Measurements from ENCODE around the gene SEMA3G.

Gene SEMA3G

DNA sequence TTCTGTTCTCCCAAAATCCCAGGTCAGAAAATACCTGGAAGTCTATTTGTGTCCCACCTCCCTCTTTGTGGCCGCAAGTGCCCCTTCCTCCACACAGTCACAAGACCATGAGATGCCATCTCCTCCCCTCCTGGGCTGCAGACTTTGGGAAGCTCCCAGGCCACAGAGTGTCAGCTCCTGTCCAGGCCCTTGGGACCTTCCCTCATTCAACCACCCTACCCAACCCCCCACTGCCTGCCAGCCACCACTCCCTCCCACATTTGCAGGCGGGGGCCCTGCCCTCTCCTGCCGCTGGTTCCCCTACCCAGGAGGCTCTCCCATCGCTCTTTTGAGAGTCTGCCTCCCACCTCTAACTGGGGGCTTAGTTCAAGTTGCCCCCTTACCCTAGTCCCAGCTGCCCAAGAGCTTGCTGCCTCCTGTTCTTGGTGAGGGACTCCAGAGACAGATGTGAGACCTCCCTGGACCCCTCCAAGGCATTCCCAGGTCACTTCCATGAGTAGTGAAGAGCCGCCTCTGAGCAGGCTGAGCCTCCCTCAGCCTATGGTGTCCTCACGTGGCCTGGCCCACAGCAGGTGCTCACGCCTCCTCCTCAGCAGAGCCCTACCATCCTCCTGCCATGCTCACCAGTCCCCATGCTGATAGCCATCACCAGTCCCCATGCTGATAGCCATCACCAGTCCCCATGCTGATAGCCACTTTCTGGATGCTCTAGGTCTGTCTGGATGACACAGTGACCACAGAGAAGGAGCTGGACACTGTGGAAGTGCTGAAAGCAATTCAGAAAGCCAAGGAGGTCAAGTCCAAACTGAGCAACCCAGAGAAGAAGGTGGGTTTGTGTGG, 34.4 kb upstream of the SEMA3G start:
- DNase-seq (ENCODE audit: low spot score) = no peak

DNA sequence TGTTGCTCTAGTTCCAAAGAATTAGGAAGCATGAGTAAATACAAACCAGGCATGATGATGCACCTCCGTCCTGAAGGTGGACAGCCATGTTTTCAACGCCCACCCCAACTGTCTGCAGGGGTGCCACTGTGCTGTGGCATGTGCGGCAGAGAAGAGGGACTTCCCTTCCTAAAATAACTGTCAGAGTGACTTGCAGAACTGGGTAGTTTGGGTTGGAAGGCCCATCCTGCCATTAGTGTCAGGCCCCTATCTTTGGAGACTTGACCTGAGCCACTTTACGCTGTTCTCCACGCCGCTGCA, 32.8 kb upstream of the SEMA3G start:
- DNase-seq (ENCODE audit: low spot score) = no peak

- DNase-seq (ENCODE audit: low spot score) = no peak
Observed at GRCh38 chr3:52477076-52477795, 32.3 kb upstream of the SEMA3G start.

DNA sequence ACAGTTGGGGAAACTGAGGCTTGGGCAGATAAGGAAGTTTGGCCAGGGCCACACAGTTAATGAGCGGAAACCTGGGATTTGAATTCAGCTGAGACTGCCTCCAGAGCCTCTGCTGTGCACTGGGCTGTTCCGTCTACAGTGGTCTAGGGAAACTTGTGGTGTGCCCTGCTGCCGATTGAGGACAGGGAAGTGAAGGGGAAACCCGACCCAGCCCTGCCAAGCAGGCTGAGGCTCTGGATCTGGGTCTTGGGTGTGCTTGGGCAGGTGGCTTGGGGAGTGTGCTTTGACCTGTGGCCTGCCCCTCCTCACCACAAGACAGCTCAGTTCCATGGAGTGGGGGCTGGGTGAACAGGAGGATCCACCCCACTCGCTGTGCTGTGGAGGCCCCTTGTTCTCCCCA, 28.1 kb upstream of the SEMA3G start:
- no peak for DNase-seq (ENCODE audit: low spot score)

DNA sequence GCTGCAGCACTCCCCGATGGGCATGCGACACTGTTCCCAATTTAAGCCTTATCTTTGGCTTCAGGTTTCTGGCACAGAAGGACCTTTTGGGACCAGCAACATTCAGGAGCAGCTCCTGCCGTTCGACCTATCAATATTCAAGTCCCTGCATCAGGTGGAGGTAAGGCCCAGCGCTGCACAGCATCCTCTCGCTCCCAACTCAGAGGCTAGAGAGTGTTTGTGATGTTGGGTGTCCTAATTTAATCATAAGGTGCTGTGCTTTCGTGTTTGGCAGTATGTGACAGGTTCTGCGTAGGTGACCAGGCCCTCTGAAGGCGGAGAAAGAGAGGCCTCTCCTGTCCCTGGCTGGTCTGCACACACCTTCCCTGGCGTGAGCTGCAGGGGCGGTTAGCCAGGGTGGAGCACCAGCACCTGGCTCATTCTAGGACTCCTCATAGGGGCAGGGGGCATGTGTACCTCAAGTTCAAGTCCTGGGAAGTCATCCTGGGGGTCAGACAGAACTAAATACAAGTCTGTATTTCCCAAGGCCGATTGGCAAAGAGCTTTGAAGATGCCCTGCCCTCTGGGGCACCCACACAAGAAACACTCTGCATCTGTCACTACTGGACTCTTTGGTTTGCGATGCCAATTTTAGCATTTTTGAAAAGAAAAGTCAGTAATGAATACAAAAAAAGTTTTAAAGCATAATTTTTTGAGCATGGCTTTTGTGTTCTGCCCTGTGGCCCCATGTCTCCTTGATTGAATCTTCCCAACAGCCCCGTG, 27.5 kb upstream of the SEMA3G start:
- no peak for DNase-seq (ENCODE audit: low spot score)

DNA sequence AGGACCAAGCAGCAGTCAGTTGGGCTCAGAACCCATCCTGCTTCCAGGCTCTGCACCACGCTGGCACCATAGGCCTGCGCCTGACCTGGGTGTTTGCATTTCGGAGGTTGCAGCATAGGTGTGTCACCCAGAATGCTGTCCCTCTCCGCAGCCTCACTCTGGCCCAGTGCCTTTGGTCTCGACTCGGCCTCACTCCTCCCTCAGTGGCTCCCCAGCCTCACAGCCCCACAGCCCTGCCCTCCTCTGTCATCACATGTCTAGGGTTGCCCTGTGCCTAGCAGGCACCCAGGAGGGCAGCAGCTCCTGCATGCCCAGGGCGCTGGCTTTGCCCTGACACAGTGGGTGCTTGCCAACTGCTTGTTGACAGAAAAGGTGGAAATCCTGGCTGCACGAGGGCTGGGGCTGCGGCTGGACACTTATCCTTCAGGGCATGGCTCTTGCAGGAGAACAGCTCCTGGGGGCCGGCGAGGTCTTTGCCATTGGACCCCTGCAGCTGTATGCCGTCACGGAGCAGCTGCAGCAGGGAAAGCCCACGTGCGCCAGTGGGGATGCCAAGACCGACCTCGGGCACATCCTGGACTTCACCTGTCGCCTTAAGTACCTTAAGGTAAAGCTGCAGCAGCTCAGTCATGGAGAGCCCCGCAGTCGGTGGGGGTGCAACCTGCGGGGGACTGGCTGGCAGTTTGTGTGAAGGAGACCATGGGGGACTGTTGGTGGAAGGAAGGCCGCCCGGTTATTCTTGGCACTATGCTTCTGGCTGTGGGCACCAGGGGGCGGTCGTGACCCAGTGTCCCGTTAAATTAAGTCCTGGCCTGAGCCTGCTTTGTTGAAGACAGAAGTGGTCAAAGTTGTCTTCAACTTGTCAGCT, 26.7 kb upstream of the SEMA3G start:
- peak; percentile 39 for DNase-seq (ENCODE audit: low spot score)

DNA sequence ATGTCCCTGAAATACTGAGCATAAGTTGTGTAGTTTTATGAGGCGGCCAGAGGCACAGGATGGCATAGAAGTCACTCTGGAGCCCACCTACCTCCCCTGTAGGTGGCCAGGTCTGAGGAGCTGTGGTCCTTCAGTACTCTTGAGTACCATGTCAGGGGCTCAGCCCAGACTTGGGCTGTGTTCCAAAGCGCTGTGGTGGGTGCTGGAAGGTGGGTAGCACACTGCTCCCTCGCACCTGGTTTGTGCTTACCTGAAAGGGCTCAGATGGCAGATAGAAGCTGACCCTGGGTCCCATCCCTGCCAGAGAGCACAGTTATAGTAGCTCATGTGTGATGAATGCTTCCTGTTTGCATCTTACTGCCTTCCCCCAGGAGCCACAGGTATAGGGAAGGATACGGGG, 26.0 kb upstream of the SEMA3G start:
- no peak for DNase-seq (ENCODE audit: low spot score)

- DNase-seq (ENCODE audit: low spot score) = no peak
Observed at GRCh38 chr3:52469001-52469400, 24.1 kb upstream of the SEMA3G start.

- peak; percentile 33 for DNase-seq (ENCODE audit: low spot score)
Observed at GRCh38 chr3:52468336-52468735, 23.4 kb upstream of the SEMA3G start.

DNA sequence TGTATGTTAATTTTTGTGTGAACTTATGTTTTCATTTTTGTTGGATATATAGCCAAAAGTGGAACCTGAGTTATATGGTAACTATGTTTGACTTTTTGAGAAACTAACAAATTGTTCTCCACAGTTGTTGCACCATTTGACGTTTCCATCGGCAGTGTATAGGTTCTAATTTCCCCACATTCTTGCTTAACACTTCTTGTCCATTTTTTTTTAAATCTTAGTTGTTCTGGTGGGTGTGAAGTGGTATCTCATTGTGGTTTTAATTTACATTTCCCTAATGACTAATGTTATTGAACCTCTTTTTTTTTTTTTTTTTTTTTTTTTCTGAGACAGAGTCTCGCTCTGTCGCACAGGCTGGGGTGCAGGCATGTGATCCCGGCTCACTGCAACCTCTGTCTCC, 18.5 kb upstream of the SEMA3G start:
- DNase-seq (ENCODE audit: low spot score) = no peak

- no peak for DNase-seq (ENCODE audit: low spot score)
Observed at GRCh38 chr3:52461874-52462273, 17.0 kb upstream of the SEMA3G start.

DNA sequence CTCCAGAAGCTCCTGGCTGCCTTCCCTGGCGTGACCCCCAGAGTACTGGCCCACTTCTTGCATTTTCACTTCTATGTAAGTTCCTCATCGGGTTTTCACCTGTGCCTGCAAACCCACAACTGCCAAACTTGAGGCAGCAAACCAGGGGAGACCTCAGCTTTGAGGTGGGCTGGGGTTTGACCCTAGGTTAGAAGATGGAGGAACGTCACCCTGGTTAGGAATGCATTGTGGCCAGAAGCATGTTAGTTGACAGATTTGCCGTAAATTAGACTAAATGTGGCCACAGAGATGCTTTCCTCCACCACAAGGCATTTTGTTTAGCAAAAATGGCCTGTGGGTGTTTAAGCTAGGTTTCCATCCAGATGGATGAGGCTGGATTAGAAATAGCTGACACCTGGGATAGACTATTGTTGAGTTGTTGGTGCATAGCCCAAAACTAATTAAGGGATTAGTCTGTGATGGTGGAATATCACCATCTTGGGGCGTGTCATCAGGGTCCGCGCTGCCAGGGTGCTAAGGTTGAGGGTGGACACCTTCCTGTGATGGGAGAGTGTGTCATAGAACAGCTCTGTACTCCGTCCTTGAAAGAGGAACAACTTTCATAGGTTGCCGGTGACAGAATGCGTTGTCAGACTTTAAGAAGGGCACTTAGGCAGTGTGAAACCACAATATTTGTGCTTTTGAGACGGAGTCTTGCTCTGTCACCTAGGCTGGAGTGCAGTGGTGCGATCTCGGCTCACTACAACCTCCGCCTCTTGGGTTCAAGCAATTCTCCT, 14.1 kb upstream of the SEMA3G start:
- DNase-seq (ENCODE audit: low spot score) = no peak

DNA sequence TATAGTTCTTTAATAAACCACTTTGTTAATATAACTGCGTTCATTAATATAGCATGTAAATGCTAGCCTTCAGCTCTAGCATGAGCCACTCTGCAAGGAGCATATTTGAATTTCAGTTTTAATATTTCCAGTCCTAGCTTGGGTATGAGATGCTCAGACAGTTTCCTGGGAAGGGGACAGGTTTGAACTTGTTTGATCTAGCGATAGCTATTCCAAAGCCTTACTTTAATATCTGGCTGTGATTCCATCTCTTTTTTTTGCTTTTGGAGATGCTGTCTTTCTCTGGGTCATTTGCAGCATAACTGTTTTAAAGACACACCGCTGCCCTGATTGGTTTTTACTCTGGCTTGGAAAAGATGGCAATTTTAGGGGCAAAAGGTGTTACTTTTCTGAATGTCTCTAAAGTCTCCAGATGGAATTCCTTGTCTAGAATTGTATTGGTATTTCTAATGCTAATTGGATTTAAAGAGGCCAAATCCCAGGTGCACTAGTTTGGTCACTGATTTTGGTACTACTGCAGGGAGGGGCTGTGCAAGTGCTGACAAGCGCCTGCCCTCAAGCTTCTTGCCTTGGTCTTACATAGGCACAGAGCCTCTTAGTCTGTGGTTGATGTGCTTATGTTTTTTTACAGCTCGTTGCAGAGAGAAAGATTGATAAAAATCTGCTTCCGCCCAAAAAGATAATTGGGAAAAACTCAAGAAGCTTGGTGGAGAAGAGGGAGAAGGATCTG, 13.3 kb upstream of the SEMA3G start:
- no peak for DNase-seq (ENCODE audit: low spot score)

DNA sequence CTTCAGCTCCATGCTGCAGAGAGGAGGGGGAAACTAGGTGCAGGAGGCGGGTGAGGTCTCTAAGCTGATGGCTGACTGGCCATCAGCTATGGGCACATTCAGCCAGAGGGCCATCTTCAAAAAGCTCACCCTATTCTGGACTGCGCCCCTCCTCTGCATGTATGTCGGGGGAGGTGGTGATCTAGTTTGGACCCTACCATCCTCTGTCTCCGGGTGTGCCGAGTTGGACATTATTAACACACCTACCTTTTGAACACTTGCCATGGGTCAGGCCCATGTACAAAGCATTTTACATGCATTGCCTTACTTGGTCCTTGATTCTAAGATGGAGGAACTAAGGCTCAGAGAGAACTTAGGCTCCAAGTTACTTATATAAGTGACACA, 11.9 kb upstream of the SEMA3G start:
- DNase-seq (ENCODE audit: low spot score) = no peak

DNA sequence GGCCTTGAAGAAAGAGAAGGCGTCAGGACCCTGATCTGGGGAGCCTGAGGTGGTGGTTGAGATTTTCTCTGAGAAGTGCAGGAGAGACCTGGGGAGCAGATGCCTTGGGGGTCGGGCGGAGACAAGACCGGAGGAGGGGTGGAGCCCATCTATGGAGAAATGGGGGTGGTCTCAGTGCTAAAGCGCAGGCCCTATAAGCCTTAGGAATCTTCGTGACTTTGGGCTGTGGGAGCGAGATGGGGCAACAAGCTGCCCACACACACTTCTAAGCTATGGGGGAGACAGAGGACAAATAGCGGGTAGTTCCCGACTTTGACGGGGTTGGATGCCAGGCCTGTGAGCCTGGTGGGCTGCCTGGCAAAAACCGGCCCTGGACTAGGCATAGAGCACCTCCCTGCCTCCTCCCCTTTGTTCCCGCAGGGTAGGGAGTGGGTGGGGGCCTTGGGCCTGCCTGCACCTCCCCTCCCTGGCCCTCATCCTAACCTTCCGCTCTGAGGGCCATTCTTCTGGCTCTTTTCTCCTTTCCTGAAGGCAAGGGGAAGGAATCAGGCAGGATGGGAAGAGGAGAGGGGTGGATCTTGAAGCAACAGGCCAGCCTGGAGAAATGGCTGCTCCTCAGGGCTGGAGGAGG, 11.4 kb upstream of the SEMA3G start:
- peak; percentile 12 for DNase-seq (ENCODE audit: low spot score)

- peak; percentile 84 for DNase-seq (ENCODE audit: low spot score)
Observed at GRCh38 chr3:52455283-52456168, 10.6 kb upstream of the SEMA3G start, which contains the start of gene NISCH. TSS of gene NISCH (plus strand) at chr3:52455604. CDS start at chr3:52455642, 38 bp downstream.

DNA sequence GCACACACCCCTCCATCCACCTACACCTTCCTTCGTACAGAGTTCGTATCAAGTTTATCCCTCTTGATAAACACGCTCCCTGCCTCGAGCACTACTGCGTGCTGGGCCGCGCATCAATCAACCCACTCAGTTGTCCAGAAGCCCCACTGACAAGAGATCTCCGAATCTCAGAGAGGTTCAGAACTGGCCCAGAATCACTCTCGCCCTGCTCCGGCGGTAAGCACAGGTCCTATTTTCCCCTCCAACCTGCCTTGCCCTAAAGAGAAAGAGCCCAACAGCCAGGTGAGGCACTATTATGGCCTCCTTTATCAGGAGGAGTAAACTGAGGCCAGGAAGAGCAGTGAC, 10.0 kb upstream of the SEMA3G start:
- peak; percentile 10 for DNase-seq (ENCODE audit: low spot score)

GRCh38 chr3:52454250-52454937, 9.5 kb upstream of the SEMA3G start:
- DNase-seq (ENCODE audit: low spot score) = no peak

Data from putamen (tissue), 1 donor.